Chondrocyte (in vitro differentiated cells): ENCODE data around the gene FBH1. TPM values are rescaled to one million over a fixed set of nuclear protein-coding genes. Genes with fewer than 3 reads are reported as not detected.
"Not testable (repeated sequence)": the region's sequence is repeated elsewhere in the genome, so short reads cannot be mapped to it uniquely, and the experiment has no call there.

Experiments used
- DNase-seq: peaks from one replicate; pipeline ENCODE4 v3.0.0; 2021; ENCODE audit warnings: mixed read lengths, low spot score
- H3K27ac Mint-ChIP-seq: one replicate; pipeline ENCODE4 v1.8.0; 2021; ENCODE audit warnings: mild to moderate bottlenecking, moderate library complexity, mixed read lengths; ENCODE audit not compliant: unreplicated experiment
- H3K27me3 Mint-ChIP-seq: 2 replicates; pipeline ENCODE4 v1.8.0; 2021; ENCODE audit warnings: low read depth, mixed read lengths
- H3K36me3 Mint-ChIP-seq: 2 replicates; pipeline ENCODE4 v1.8.0; 2021; ENCODE audit warnings: low read depth, mixed read lengths
- H3K4me1 Mint-ChIP-seq: 2 replicates; pipeline ENCODE4 v1.8.0; 2021; ENCODE audit warnings: low read depth, mild to moderate bottlenecking, mixed read lengths
- H3K4me3 Mint-ChIP-seq: one replicate; pipeline ENCODE4 v1.8.0; 2021; ENCODE audit warnings: mild to moderate bottlenecking, moderate library complexity, mixed read lengths; ENCODE audit not compliant: unreplicated experiment
- H3K9me3 Mint-ChIP-seq: 2 replicates; pipeline ENCODE4 v1.8.0; 2021; ENCODE audit warnings: low read depth, mixed read lengths
- total RNA-seq: library from RNA; stranded (reverse); gene quantifications from 3 replicates; pipeline ENCODE4 v1.2.1, GENCODE V29; 2021
- TF ChIP-seq, protein P1 (sequence below): fragments of 200-600 bp; sonication (generic); IDR thresholded peaks from 2 replicates; pipeline ENCODE4 v1.5.0; 2021; ENCODE audit warnings: antibody characterized with exemption, mild to moderate bottlenecking, moderate library complexity

FBH1 gene
- total RNA-seq, 1 donor from 2014 or later: 62.2 TPM

DNA sequence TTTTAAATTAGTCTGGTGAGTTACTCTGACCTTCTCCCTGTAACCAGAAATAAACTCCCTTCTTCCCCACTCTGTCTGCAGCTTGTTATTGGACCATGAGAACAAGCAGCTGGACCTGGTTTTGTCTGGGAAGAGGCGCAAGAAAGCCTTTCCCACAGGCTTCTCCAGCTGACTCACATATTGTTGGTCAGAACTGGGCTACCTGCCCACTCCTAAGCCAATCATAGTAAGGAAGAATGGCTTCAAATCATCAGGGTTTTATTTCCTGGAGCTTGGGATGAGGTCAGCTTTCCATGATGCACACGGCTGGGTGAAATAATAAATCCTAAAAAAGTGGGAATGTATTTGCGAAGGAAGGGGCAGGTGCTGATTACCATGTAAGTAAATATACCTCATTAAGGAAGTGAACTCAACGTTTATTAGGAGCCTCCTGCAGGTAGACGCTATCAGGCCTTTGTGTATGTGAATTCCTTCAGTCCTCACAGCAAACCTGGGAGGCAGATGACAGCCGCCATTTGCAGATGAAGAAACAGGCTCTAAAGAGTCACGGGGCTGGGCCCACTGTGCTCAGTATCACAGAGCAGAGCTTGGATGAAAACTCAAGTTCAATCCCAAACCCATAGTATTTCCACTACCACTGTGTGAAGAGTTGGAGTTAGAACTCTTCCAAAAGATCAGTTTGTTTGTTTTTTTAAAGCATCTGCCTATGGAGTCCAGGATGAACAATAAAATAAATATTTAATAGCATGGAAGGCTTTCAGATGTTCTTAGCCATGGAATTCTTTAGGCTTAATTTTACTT, 54.5 kb downstream of the FBH1 start:
- Mint-ChIP-seq H3K4me3 (peak overlapping the region; percentile 29), H3K27ac (peak overlapping the region; percentile 97), H3K36me3 (no peaks in the 10 kb centered on the region), H3K27me3 (no peaks in the 10 kb centered on the region), H3K4me1 (peaks cover 48% of the 10 kb centered on the region), H3K9me3 (no peaks in the 10 kb centered on the region)
- no peak for DNase-seq
- TF ChIP-seq, protein P1, sequence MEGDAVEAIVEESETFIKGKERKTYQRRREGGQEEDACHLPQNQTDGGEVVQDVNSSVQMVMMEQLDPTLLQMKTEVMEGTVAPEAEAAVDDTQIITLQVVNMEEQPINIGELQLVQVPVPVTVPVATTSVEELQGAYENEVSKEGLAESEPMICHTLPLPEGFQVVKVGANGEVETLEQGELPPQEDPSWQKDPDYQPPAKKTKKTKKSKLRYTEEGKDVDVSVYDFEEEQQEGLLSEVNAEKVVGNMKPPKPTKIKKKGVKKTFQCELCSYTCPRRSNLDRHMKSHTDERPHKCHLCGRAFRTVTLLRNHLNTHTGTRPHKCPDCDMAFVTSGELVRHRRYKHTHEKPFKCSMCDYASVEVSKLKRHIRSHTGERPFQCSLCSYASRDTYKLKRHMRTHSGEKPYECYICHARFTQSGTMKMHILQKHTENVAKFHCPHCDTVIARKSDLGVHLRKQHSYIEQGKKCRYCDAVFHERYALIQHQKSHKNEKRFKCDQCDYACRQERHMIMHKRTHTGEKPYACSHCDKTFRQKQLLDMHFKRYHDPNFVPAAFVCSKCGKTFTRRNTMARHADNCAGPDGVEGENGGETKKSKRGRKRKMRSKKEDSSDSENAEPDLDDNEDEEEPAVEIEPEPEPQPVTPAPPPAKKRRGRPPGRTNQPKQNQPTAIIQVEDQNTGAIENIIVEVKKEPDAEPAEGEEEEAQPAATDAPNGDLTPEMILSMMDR: no peak

DNA sequence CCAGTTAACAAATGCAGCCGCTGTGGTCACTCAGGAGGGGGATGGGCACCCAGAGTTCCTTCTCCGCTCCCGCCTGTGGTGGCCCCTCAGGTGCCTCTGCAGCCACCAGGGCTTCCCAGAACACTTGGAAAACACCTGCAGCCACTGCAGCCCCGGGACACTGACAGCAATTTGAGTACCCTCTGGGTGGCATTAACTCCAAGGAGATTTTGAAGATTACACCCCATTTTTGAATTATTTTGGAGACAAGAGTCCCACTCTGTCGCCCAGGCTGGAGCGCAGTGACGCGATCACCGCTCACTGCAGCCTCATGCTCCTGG, 55.1 kb downstream of the FBH1 start:
- H3K36me3 Mint-ChIP-seq: no peaks in the 10 kb centered on the region
- peak overlapping the region; percentile 97 for H3K27ac Mint-ChIP-seq
- H3K27me3 Mint-ChIP-seq: no peaks in the 10 kb centered on the region
- H3K9me3 Mint-ChIP-seq: no peaks in the 10 kb centered on the region
- H3K4me1 Mint-ChIP-seq: peaks cover 48% of the 10 kb centered on the region
- no peak for DNase-seq
- TF ChIP-seq, protein P1: no peak
- H3K4me3 Mint-ChIP-seq: peak overlapping the region; percentile 41

DNA sequence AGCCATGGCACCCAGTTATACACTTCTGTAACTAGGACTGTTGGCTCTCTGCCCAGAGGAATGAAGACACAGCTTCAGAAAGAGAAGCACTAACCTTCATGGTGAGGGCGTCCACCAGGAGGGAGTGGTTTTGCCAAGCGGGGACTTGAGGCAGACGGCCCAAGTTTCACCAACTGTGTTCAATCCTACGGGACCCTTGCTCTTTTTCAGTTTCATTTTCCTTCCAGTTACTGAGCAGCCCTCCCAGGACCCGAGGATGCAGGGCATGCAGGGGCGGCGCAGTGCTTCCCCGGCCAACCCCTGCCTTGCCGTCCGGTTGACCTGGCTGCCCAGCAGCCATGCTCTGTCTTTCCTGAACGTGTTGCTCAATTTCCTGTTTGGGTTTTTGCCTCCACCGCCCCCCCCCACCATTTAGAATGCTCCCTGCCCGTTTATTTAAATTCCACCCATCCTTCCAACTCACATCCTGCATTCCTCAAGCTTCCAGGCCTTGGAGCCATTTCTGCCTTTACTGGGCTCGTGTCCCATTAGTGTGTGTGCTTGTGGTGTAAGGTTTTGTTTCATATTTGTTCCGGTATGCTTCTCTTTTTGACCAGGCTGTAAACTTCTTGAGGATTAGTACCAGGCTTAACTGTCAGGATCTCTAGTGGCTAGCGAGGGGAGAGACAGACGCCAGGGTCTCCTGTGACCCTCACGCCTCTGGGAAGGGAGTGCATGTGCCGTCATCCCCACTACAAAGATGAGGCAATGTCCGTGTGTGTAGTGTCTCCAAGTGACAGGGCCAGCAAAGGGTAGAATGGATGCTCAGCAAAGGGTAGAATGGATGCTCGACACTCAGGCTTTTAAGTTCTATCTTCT, 55.7 kb downstream of the FBH1 start:
- H3K27me3 Mint-ChIP-seq: no peaks in the 10 kb centered on the region
- TF ChIP-seq, protein P1: no peak
- peaks cover 51% of the 10 kb centered on the region for H3K4me1 Mint-ChIP-seq
- peak overlapping the region; percentile 97 for H3K27ac Mint-ChIP-seq
- H3K36me3 Mint-ChIP-seq: no peaks in the 10 kb centered on the region
- peak; percentile 21 for DNase-seq
- peak overlapping the region; percentile 58 for H3K4me3 Mint-ChIP-seq
- H3K9me3 Mint-ChIP-seq: no peaks in the 10 kb centered on the region

DNA sequence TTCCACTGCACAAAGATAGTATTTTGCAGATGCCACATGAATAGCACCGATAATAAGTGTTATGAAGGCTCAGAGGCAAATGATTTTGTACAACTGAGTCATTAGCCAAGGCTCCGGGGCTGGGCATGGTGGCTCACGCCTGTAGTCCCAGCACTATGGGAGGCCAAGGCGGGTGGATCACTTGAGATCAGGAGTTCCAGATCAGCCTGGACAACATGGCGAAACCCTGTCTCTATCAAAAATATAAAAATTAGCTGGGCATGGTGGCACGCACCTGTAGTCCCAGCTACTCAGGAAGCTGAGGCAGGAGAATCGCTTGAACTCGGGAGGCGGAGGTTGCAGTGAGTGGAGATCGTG, 56.4 kb downstream of the FBH1 start:
- H3K36me3 Mint-ChIP-seq, H3K9me3 Mint-ChIP-seq, H3K4me3 Mint-ChIP-seq, H3K27me3 Mint-ChIP-seq: not testable (repeated sequence)
- peak overlapping the region; percentile 97 for H3K27ac Mint-ChIP-seq
- DNase-seq: peak; percentile 44
- peaks cover 55% of the 10 kb centered on the region for H3K4me1 Mint-ChIP-seq

DNA sequence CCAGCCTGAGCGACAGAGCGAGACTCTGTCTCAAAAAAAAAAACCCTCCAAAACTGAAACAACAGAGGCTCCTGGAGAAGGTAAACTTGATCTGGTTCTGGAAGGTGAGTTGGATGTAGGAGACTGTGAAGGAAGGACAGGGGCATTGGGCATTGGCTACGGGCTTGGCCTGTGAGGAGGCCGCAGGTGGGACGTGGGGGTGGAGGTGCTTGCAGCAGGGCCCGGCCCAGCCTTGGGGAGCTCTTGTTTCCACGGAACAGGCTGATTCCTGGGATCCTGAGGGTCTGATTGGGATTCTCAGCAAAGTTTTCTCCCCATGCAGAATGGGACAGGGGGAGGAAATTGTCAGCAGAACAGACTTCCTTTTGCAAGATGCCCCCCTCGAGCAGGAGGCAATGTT, 56.7 kb downstream of the FBH1 start:
- peaks cover 56% of the 10 kb centered on the region for H3K4me1 Mint-ChIP-seq
- TF ChIP-seq, protein P1: no peak
- H3K36me3 Mint-ChIP-seq: no peaks in the 10 kb centered on the region
- H3K27ac Mint-ChIP-seq: no peak overlapping the region
- H3K9me3 Mint-ChIP-seq: no peaks in the 10 kb centered on the region
- no peaks in the 10 kb centered on the region for H3K27me3 Mint-ChIP-seq
- no peak overlapping the region for H3K4me3 Mint-ChIP-seq
- DNase-seq: peak; percentile 79
